Activated naive CD4-positive, alpha-beta T cell treated with anti-CD3 and anti-CD28 coated beads, Interleukin-2, amount 50 U/mL, for 72 hours (primary cell): Measurements from ENCODE around the gene LRP1B. TPM values are rescaled to one million over a fixed set of nuclear protein-coding genes. Genes with fewer than 3 reads are reported as not detected.
"Not testable (repeated sequence)": the region's sequence is repeated elsewhere in the genome, so short reads cannot be mapped to it uniquely, and the experiment has no call there.

Source experiments
- ATAC-seq, 2 donors: fragments of 150-1000 bp; cut with Tn5 transposase; 2 replicates each; pipeline ENCODE4 v1.10.0; 2021; ENCODE audit warnings: mild to moderate bottlenecking in 2 of 2, moderate library complexity in 2 of 2
- DNase-seq, 2 donors: peaks; one replicate each; pipeline ENCODE4 v3.0.0; 2021 to 2022; ENCODE audit warnings: low spot score in 2 of 2
- H3K27ac Mint-ChIP-seq, 2 donors: one replicate each; pipeline ENCODE4 v1.8.0; 2022; ENCODE audit warnings: mild to moderate bottlenecking in 2 of 2, mixed read lengths in 2 of 2
- H3K36me3 Mint-ChIP-seq, 2 donors: one replicate each; pipeline ENCODE4 v1.8.0; 2022; ENCODE audit warnings: mixed read lengths in 2 of 2
- H3K9me3 Mint-ChIP-seq, 2 donors: one replicate each; pipeline ENCODE4 v1.8.0; 2022; ENCODE audit warnings: mixed read lengths in 2 of 2
- total RNA-seq, 2 donors: library from RNA; stranded (reverse); gene quantifications; one replicate each; pipeline ENCODE4 v1.2.3, GENCODE V29; 2022

LRP1B gene
- total RNA-seq, 2 donors from 2014 or later = not detected

DNA sequence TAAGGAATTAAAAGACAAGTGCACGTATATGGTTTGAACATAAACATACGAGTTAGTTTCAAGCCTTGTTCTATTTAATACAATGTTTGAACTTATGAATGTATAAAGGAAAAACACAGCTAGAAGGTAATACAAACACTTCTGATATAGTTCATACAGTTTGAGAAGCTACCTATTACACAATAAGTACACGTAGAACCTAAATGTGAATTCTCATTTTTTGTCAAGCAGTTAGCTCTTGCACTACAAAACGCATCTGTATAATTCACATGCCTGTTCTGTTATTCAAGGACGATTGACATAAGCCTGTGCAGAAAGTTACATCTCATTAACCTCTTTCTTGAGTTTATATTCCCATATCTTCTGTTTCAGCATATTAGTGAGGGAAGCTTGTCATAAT is 2.7 kb downstream of the LRP1B start:
- no peak for DNase-seq
- Mint-ChIP-seq H3K9me3 (peaks cover 9 to 10% of the 10 kb centered on the region in 2 donors), H3K27ac (no peak overlapping the region), H3K36me3 (peaks cover 8 to 18% of the 10 kb centered on the region in 2 donors)
- ATAC-seq = no peak

GRCh38 chr2:142127248-142127647 is 3.6 kb downstream of the LRP1B start:
- ATAC-seq = no peak
- peaks cover 9 to 10% of the 10 kb centered on the region in 2 donors for H3K9me3 Mint-ChIP-seq

DNA sequence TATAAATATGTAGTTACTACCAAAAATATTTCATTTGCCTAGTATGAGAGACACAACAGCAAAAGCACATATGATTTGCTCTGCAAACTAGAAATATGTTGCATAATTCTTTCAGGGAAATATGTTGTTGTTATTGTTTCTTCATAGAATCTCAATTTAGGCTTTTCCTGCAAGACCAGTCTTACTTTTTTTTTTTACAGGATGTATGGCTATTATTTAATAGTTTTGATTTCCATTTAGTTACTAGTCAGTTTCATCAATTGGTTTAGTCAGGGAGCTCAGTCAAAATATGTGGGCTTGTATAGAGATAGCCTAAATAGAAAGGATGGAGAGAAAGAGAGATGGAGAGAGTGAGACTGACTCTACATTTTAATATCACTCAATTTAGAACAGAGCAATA is 6.1 kb downstream of the LRP1B start:
- no peak overlapping the region for H3K27ac Mint-ChIP-seq
- ATAC-seq (no peak), DNase-seq (no peak)
- H3K36me3 Mint-ChIP-seq = peaks cover 0 to 3% of the 10 kb centered on the region in 2 donors
- peaks cover 13 to 18% of the 10 kb centered on the region in 2 donors for H3K9me3 Mint-ChIP-seq

More at GRCh38 chr2:142127248-142127647, 3.6 kb downstream of the LRP1B start:
- Mint-ChIP-seq H3K36me3 (peaks cover 8 to 18% of the 10 kb centered on the region in 2 donors), H3K27ac (no peak overlapping the region)
- no peak for DNase-seq

DNA sequence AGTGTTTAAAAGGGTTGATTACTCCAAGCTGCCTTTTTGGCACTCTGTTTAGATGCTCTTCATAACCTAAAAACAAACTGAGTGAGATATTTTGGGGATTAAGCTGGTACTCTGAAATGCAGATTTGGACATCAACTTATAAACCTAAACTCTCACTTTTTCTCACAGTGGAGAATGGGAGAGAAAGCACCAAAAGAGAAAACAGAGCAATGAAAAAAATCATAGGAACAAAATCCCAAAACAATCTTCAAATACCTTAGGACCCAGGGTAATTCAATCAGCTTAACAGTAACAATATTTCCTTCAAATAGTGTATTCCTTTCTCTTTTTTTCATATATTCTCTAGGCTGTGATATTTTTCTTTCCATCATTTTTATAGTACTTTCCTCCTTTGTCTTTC is 11.5 kb downstream of the LRP1B start:
- ATAC-seq = no peak
- Mint-ChIP-seq H3K27ac (no peak overlapping the region), H3K36me3 (no peaks in the 10 kb centered on the region), H3K9me3 (peaks cover 15 to 20% of the 10 kb centered on the region in 2 donors)
- no peak for DNase-seq

DNA sequence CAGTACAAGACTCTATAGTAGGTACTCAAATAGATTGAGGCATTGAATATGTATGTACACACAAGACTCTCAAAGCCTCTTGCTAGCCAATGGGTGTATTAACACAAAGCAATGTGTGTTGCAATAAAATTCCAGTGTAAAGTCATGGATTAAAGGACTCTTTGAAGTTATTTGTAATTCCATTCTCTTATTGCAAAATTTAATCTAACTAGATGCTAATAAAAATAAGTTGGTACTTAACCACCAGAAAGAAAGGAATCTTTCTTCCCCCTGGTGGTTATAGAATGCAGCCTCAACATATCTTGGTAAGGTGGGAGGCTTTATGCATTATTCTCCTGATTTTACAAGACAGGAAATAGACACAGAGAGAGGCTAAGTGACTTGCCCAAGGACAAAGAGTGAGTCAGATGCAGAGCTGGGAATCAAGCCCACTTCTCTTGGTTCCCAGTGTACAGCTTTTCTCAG is 18.0 kb downstream of the LRP1B start:
- H3K36me3 Mint-ChIP-seq = no peaks in the 10 kb centered on the region
- no peak for DNase-seq
- no peak overlapping the region for H3K27ac Mint-ChIP-seq
- no peak for ATAC-seq
- H3K9me3 Mint-ChIP-seq = peaks cover 8 to 12% of the 10 kb centered on the region in 2 donors

- ATAC-seq = no peak
- Mint-ChIP-seq H3K36me3 (no peaks in the 10 kb centered on the region), H3K9me3 (no peaks in the 10 kb centered on the region), H3K27ac (no peak overlapping the region)
- no peak for DNase-seq
Measured at GRCh38 chr2:142104134-142104758, 26.6 kb downstream of the LRP1B start.

DNA sequence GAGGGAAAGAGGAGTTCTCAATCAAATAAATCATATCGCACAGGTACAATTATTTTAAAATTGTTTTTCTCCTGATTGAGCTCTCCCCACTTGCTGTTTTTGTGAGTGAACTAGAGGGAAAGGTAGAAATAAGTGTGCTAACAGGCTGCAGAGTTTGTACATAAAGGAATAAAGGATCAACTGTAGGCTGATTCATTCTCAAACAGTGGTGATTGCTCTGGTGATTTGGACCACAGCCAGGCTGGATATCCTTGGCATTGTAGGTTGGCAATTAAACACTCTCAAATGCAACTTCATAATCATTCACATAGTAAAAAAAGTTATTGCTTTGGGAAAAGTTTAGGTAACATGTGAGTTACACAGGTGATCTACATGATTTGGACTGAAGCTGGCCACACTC is 29.8 kb downstream of the LRP1B start:
- H3K27ac Mint-ChIP-seq = no peak overlapping the region
- DNase-seq (no peak), ATAC-seq (no peak)

DNA sequence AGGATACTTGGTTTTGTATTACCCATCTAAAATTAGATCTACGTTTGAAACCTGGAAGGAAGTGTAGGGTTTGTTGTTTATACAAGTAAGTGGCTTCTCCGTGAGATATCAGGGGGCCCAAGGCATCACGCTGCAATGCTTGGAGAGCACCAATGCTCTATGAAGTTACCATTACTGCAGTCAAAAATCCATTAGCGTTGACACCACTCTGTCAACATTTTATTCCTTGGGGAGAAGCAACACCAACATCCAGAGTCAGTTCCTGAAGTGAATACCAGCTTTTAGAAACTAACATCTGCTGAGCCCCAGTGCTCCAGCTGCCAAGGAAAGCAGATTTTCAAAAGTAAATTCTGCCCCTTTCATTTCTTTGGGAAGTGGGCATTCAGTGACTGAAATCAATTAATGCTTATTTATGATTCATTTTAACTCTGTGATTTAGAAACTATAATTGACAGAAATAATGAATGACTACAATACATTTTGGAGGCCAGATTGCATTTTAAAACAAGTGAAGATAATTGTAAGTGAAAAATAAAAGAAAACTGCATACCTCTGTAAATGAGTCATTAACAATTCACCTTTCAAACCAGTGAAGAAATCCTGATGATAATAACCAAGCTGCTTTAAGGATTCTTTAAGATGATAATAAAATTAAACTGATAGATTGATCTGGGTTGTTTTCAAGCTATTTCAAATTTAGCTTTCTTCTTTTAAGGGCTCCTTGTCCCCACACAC is 30.5 kb downstream of the LRP1B start:
- no peak for DNase-seq
- H3K9me3 Mint-ChIP-seq = no peaks in the 10 kb centered on the region
- no peaks in the 10 kb centered on the region for H3K36me3 Mint-ChIP-seq
- no peak overlapping the region for H3K27ac Mint-ChIP-seq
- no peak for ATAC-seq

More for the DNA sequence above, 29.8 kb downstream of the LRP1B start:
- no peaks in the 10 kb centered on the region for H3K36me3 Mint-ChIP-seq
- H3K9me3 Mint-ChIP-seq = no peaks in the 10 kb centered on the region

GRCh38 chr2:142097711-142098110 is 33.1 kb downstream of the LRP1B start:
- peaks cover 0 to 4% of the 10 kb centered on the region in 2 donors for H3K9me3 Mint-ChIP-seq
- ATAC-seq = no peak
- no peak for DNase-seq
- no peak overlapping the region for H3K27ac Mint-ChIP-seq
- H3K36me3 Mint-ChIP-seq = no peaks in the 10 kb centered on the region

DNA sequence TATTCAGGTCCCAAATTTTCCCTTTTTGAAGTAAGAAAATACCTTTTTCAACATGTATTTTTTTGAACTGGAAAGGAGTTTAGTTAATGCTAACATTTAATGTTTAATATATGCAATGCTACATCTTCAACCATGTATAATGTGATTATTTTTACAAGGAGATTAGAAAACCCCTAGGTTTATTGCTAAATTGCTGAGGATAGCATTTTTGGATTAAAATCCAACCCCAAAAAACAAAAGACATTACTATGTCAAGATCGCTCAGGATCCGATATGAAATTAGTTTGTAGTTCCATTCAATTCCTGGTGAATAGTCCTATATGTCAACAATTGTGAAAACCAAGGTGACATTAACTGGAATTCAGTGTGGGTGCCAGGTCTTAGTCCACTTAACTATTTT is 35.2 kb downstream of the LRP1B start:
- ATAC-seq = no peak
- Mint-ChIP-seq H3K27ac (no peak overlapping the region), H3K36me3 (no peaks in the 10 kb centered on the region), H3K9me3 (peaks cover 0 to 4% of the 10 kb centered on the region in 2 donors)
- DNase-seq = no peak

- Mint-ChIP-seq H3K9me3 (peaks cover 0 to 7% of the 10 kb centered on the region in 2 donors), H3K36me3 (no peaks in the 10 kb centered on the region)
- no peak for ATAC-seq
Measured at GRCh38 chr2:142094233-142094632, 36.6 kb downstream of the LRP1B start.

DNA sequence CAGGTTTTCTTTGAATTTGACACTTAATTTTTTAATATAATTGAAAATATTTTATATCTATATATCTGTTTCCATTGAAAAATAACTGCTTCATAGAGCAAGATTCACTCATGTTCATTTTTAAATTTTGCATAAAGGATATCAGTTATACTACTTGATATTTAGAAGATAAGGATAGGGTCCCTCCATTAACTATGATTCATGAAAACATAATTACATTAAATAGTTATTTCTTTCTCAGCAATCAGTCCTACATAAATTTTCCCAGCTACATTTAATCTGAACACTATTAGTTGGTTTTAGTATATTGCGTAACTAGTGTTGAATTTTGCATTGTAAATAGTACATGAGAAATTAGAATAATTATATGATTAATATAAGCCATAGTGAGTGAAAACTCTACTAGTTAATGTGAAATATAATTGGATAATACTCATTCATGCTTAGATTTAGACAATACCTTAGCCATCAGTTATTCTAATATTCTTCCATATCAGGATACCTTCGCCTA is 42.7 kb downstream of the LRP1B start:
- Mint-ChIP-seq H3K9me3 (peaks cover 15 to 18% of the 10 kb centered on the region in 2 donors), H3K36me3 (no peaks in the 10 kb centered on the region), H3K27ac (no peak overlapping the region)
- ATAC-seq (no peak), DNase-seq (no peak)

More at GRCh38 chr2:142094233-142094632, 36.6 kb downstream of the LRP1B start:
- H3K27ac Mint-ChIP-seq = no peak overlapping the region
- no peak for DNase-seq

- peaks cover 15 to 18% of the 10 kb centered on the region in 2 donors for H3K9me3 Mint-ChIP-seq
- DNase-seq, ATAC-seq, H3K27ac Mint-ChIP-seq, H3K36me3 Mint-ChIP-seq: not testable (repeated sequence)
Measured at GRCh38 chr2:142087585-142087984, 43.2 kb downstream of the LRP1B start.

- Mint-ChIP-seq H3K36me3 (no peaks in the 10 kb centered on the region), H3K9me3 (peaks cover 16 to 19% of the 10 kb centered on the region in 2 donors), H3K27ac (no peak overlapping the region)
- DNase-seq (no peak), ATAC-seq (no peak)
Measured at GRCh38 chr2:142082368-142082767, 48.4 kb downstream of the LRP1B start.

DNA sequence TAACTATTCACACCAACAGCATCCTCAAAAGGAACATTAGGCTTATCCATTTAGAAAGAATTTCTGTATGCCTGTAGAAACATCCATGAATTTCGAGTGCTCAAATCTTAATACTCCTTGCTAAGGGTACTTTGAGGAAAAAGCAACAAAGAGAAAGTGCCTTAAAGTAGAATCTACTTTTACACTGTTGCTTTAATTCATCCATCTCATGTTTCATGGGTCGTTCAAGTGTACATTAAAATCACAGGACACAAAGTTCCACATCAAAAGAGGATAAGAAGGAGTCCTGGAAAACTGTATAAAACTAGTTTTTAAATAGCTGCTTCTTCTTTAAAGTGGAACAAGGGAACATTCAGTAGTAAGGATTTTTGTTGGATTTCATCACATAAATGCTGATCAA is 54.5 kb downstream of the LRP1B start:
- no peak overlapping the region for H3K27ac Mint-ChIP-seq
- DNase-seq (no peak), ATAC-seq (no peak)
- no peaks in the 10 kb centered on the region for H3K36me3 Mint-ChIP-seq
- peaks cover 24 to 27% of the 10 kb centered on the region in 2 donors for H3K9me3 Mint-ChIP-seq

- Mint-ChIP-seq H3K9me3 (peaks cover 24 to 27% of the 10 kb centered on the region in 2 donors), H3K36me3 (no peaks in the 10 kb centered on the region), H3K27ac (no peak overlapping the region)
- DNase-seq (no peak), ATAC-seq (no peak)
Measured at GRCh38 chr2:142075826-142076225, 55.0 kb downstream of the LRP1B start.

DNA sequence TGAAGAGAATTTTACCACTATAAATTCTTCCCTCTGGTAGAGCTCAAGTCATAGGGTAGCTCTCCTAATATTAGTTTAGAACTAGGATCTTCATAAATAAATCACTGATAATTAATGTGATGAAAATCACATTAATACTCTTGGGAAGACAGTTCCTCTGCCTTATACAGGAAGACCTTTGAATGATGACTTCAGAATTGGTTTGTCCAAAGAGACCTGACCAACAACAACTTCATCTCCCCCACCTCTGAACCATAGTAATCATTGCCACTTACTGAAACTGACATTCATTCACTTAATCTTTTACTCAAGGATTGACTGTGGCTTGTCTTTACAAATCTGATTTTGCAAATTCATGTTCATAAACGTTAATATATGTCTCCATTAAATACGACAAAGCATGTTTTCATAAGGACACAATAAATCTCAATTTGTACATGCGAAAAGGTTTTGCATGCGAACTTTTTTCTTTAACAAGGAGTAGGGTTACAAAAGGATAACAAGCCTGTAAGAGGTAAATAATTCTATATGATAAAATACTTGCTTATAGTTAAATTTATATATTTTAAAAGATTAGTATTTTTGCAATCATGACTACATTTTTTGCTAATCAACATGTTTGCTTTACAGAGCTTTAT is 61.4 kb downstream of the LRP1B start:
- DNase-seq (no peak), ATAC-seq (no peak)
- no peaks in the 10 kb centered on the region for H3K36me3 Mint-ChIP-seq
- peaks cover 21 to 26% of the 10 kb centered on the region in 2 donors for H3K9me3 Mint-ChIP-seq
- no peak overlapping the region for H3K27ac Mint-ChIP-seq
